ENCODE data around the gene NUDT12.

Gene NUDT12

DNA sequence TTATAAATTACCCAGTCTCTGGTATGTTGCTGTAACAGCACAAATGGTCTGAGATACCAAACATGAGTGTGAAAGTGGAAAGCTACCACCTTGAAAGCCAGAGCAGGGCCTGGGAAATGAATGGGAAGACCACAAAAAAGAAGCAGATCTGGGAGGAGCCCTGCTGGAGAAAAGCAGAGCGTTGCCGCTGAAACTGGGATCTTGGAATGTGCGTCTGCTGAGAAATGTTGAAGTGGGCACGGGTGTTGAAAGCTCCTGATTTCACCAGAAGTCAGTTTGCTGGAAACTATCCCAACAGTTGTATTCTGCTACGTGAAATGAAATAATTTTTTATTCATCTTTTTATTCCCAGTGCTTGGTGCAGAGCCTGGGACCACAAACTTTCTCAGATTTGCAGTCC lies 40.0 kb downstream of the NUDT12 start:
- ATAC-seq (ENCODE audit: low read depth) = no peak
- DNase-seq (ENCODE audit: low spot score in 2 of 2) = no peak
- H3K9me3 Mint-ChIP-seq = no peaks in the 10 kb centered on the region

GRCh38 chr5:103519550-103519949 lies 43.0 kb downstream of the NUDT12 start:
- DNase-seq (ENCODE audit: low spot score in 2 of 2) (no peak), ATAC-seq (ENCODE audit: low read depth) (no peak)
- H3K4me1 Mint-ChIP-seq = no peaks in the 10 kb centered on the region

More for the DNA sequence above, 40.0 kb downstream of the NUDT12 start:
- H3K4me3 Mint-ChIP-seq = no peak overlapping the region
- no peaks in the 10 kb centered on the region for H3K27me3 Mint-ChIP-seq
- no peaks in the 10 kb centered on the region for H3K4me1 Mint-ChIP-seq
- H3K36me3 Mint-ChIP-seq = no peaks in the 10 kb centered on the region
- no peak overlapping the region for H3K27ac Mint-ChIP-seq

DNA sequence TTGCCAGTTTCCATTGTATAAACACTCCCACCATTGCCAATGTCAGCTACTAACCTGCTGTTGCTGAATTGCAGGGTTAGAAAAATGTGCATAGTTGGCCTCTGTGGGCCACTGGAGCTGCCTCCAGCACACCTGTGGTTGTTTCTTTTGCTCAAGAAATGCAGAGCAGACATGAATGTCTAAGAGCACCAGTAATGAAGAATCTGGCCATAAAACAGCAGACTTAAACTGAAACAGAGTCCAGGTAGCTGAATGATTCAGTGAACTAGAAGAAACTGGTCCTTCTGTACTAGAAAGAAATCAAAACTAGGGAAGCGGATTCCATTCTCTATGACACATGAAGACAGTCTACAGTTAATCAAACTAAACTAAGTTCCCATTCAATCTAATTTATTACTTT lies 48.2 kb downstream of the NUDT12 start:
- H3K27ac Mint-ChIP-seq = no peak overlapping the region
- no peak for ATAC-seq (ENCODE audit: low read depth)
- DNase-seq (ENCODE audit: low spot score in 2 of 2) = no peak
- no peaks in the 10 kb centered on the region for H3K27me3 Mint-ChIP-seq
- no peaks in the 10 kb centered on the region for H3K4me1 Mint-ChIP-seq
- no peaks in the 10 kb centered on the region for H3K36me3 Mint-ChIP-seq
- H3K9me3 Mint-ChIP-seq = no peaks in the 10 kb centered on the region
- no peak overlapping the region for H3K4me3 Mint-ChIP-seq

More at GRCh38 chr5:103519550-103519949, 43.0 kb downstream of the NUDT12 start:
- H3K36me3 Mint-ChIP-seq = no peaks in the 10 kb centered on the region
- H3K27me3 Mint-ChIP-seq = no peaks in the 10 kb centered on the region
- H3K9me3 Mint-ChIP-seq = no peaks in the 10 kb centered on the region
- no peak overlapping the region for H3K27ac Mint-ChIP-seq
- H3K4me3 Mint-ChIP-seq = no peak overlapping the region

DNA sequence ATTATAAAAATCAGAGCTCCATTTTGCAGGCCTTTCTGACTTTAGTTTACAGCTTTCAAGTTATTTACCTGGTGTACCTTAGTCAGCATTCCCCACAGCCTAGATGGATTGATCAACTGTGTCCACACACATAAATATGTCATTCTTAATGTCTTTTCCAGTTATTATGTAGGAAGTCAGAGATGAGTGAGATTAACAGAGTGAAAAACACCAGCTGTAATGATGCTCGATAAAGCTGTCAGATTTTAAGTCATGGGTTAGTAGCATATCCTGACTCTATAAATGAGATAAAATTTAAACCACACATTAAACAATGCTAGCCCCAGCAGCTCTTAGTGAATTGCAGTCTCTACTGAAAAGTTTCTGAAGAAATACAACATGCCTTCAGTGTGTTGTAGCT lies 48.9 kb downstream of the NUDT12 start:
- H3K36me3 Mint-ChIP-seq = no peaks in the 10 kb centered on the region
- no peaks in the 10 kb centered on the region for H3K4me1 Mint-ChIP-seq
- H3K27me3 Mint-ChIP-seq = no peaks in the 10 kb centered on the region
- H3K4me3 Mint-ChIP-seq = no peak overlapping the region
- H3K27ac Mint-ChIP-seq = no peak overlapping the region
- ATAC-seq (ENCODE audit: low read depth) = no peak
- DNase-seq (ENCODE audit: low spot score in 2 of 2) = no peak
- no peaks in the 10 kb centered on the region for H3K9me3 Mint-ChIP-seq

DNA sequence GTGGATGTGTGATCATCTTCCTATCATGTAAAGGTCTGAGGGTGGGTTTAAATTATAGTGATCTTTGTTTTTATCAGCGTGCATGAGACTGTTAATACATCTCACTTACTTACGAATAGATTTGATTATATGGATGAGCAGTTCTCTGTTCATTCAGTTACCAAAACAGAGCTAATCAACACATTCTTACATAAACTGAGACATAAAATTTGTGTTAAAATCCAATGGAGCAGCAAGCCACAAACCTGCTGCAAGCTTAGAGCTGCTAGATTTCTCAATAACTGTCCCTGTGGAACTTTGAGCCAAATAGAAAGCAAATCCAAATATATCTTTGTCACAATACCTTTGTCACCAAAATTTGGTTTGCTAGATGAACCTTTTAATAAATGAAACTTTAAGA lies 50.1 kb downstream of the NUDT12 start:
- Mint-ChIP-seq H3K4me3 (no peak overlapping the region), H3K9me3 (no peaks in the 10 kb centered on the region), H3K36me3 (no peaks in the 10 kb centered on the region), H3K27ac (no peak overlapping the region), H3K27me3 (no peaks in the 10 kb centered on the region), H3K4me1 (no peaks in the 10 kb centered on the region)
- ATAC-seq (ENCODE audit: low read depth) = no peak
- no peak for DNase-seq (ENCODE audit: low spot score in 2 of 2)

DNA sequence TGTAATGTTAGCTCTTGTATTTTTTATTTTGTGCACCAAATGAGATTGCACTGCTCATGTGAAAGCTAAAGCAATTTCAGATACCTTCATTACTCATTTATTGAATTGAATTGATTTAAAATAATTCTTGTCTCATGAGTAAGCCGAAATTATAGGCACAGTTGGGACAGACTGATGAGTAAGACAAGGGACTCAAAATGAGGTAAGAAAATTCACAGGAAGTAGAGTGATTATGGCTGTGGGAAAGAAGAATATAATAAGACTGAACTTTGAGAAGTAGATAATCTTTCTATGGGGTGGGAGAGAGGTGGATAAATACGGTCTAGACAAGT lies 51.1 kb downstream of the NUDT12 start:
- no peaks in the 10 kb centered on the region for H3K36me3 Mint-ChIP-seq
- peaks cover 2% of the 10 kb centered on the region for H3K9me3 Mint-ChIP-seq
- no peak for ATAC-seq (ENCODE audit: low read depth)
- no peak overlapping the region for H3K4me3 Mint-ChIP-seq
- no peaks in the 10 kb centered on the region for H3K4me1 Mint-ChIP-seq
- H3K27ac Mint-ChIP-seq = no peak overlapping the region
- no peak for DNase-seq (ENCODE audit: low spot score in 2 of 2)
- H3K27me3 Mint-ChIP-seq = no peaks in the 10 kb centered on the region

- H3K4me3 Mint-ChIP-seq = no peak overlapping the region
Observed at GRCh38 chr5:103510851-103511553, 51.6 kb downstream of the NUDT12 start.

GRCh38 chr5:103505581-103506305 lies 56.8 kb downstream of the NUDT12 start:
- ATAC-seq (ENCODE audit: low read depth) (no peak), DNase-seq (ENCODE audit: low spot score in 2 of 2) (no peak)
- Mint-ChIP-seq H3K36me3 (no peaks in the 10 kb centered on the region), H3K27ac (no peak overlapping the region), H3K4me3 (no peak overlapping the region), H3K4me1 (no peaks in the 10 kb centered on the region), H3K27me3 (peaks cover 2% of the 10 kb centered on the region), H3K9me3 (peaks cover 2% of the 10 kb centered on the region)

More at GRCh38 chr5:103510851-103511553, 51.6 kb downstream of the NUDT12 start:
- Mint-ChIP-seq H3K36me3 (no peaks in the 10 kb centered on the region), H3K9me3 (peaks cover 2% of the 10 kb centered on the region), H3K4me1 (no peaks in the 10 kb centered on the region), H3K27me3 (no peaks in the 10 kb centered on the region), H3K27ac (no peak overlapping the region)
- DNase-seq (ENCODE audit: low spot score in 2 of 2) (no peak), ATAC-seq (ENCODE audit: low read depth) (no peak)

DNA sequence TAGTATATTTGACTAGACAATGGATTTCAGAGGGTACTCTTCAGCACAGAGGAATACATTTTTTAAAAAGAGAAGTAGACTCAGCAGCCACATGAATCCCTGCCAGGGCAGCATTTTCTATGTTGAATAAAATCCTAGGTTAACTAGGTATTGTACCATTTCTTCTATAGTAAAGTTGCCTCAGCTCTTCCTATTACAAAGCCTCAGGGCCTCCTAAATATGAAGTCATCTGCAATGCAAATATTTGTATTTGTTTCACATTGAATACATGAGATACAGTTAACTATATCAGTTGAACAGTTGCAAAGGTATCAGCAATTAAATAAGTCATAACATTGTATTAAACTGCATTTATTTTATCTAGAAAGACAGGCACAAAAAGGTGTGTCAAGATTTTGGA lies 59.5 kb downstream of the NUDT12 start:
- H3K27ac Mint-ChIP-seq = no peak overlapping the region

DNA sequence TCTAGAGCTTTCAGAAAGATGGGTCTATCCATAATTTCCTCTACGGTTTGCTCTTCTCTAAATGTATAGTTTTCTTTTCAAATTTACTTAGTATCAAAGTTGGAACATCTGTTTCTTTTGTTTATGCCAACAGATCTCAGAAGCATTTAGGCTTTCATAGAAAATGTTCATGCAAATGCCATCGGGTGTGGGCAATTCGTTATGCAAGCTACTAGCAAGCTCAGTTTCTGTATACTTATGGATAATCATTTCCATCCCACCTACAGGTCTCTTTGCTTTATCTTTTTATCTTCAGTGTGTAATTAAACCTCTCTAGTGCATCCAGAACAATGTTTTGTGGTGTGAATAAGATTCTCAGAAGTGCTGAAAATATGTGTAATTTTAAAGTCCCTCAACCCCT lies 59.9 kb downstream of the NUDT12 start:
- Mint-ChIP-seq H3K27me3 (peaks cover 2% of the 10 kb centered on the region), H3K4me1 (no peaks in the 10 kb centered on the region), H3K4me3 (no peak overlapping the region), H3K36me3 (no peaks in the 10 kb centered on the region), H3K9me3 (peaks cover 2% of the 10 kb centered on the region), H3K27ac (no peak overlapping the region)
- no peak for ATAC-seq (ENCODE audit: low read depth)
- no peak for DNase-seq (ENCODE audit: low spot score in 2 of 2)

More for the DNA sequence above, 59.5 kb downstream of the NUDT12 start:
- H3K36me3 Mint-ChIP-seq = no peaks in the 10 kb centered on the region
- H3K27me3 Mint-ChIP-seq = peaks cover 2% of the 10 kb centered on the region
- H3K4me3 Mint-ChIP-seq = no peak overlapping the region
- ATAC-seq (ENCODE audit: low read depth) (no peak), DNase-seq (ENCODE audit: low spot score in 2 of 2) (no peak)
- H3K4me1 Mint-ChIP-seq = no peaks in the 10 kb centered on the region
- peaks cover 2% of the 10 kb centered on the region for H3K9me3 Mint-ChIP-seq

Data from memory B cell (primary cell).